Omental fat pad (tissue), 4 donors: ENCODE results near the gene CREB3L1. TPM values are rescaled to one million over a fixed set of nuclear protein-coding genes. Genes with fewer than 3 reads are reported as not detected.

Experiments used
- ATAC-seq: fragments of 150-250 bp; one replicate; pipeline ENCODE4 v1.9.1; 2016; ENCODE audit warnings: mild to moderate bottlenecking, moderate library complexity; ENCODE audit not compliant: low FRiP score
- DNase-seq: peaks from one replicate; pipeline ENCODE4 v3.0.0-alpha.2; 2019; ENCODE audit warnings: low spot score
- total RNA-seq, 4 donors: library from RNA; depleted of rRNA; stranded (reverse); fragments of >200 nt; gene quantifications; one replicate each; pipeline ENCODE4 v1.1.0, GENCODE V29; 2016
- TF ChIP-seq, protein P1 (sequence below), 3 donors: fragments of 450-650 bp; IDR thresholded peaks; one replicate each; pipeline ENCODE4 v1.5.1; 2016 to 2017; ENCODE audit warnings: antibody characterized with exemption in 3 of 3, mild to moderate bottlenecking in 3 of 3, moderate library complexity in 2 of 3

Gene CREB3L1
- total RNA-seq, 4 donors from 2014 or later: 0.94 to 8.7 (median 2.8) TPM

DNA sequence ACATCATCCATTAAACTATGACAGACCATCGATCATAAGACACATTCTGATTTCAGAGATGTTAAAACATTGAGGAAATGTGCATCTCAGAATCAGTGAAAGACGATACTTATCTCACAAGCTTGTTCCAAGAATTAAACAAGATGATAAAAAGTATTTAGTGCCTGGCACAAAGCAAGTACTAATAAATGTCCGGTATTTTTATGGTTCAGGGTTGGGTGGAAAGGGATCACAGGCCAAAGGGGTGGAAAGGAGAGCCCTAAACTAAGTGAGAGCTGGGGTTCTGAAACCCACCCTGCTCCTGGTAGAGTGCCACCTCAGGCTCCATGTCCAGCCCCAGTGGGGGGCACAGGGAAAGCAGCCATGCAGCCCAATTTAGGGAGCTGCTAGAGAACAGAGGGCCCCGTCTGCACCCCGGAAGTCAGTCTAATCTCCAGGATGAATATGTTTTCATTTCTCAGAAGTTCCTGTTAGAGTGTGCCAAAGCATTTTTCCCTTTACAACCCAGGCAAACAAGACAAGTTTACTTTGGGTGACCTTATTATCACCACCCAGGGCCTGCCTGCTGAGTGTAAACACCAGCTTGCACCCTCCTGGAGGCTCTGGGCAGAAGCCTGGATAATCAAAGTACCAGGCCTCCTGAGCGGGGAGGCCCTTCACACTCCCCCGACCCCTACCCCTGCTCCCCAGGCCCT lies 3.8 kb upstream of the CREB3L1 start:
- no peak for DNase-seq
- ATAC-seq: no peak
- TF ChIP-seq, protein P1, sequence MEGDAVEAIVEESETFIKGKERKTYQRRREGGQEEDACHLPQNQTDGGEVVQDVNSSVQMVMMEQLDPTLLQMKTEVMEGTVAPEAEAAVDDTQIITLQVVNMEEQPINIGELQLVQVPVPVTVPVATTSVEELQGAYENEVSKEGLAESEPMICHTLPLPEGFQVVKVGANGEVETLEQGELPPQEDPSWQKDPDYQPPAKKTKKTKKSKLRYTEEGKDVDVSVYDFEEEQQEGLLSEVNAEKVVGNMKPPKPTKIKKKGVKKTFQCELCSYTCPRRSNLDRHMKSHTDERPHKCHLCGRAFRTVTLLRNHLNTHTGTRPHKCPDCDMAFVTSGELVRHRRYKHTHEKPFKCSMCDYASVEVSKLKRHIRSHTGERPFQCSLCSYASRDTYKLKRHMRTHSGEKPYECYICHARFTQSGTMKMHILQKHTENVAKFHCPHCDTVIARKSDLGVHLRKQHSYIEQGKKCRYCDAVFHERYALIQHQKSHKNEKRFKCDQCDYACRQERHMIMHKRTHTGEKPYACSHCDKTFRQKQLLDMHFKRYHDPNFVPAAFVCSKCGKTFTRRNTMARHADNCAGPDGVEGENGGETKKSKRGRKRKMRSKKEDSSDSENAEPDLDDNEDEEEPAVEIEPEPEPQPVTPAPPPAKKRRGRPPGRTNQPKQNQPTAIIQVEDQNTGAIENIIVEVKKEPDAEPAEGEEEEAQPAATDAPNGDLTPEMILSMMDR (IDR thresholded peaks at IDR 0.05): no peak

DNA sequence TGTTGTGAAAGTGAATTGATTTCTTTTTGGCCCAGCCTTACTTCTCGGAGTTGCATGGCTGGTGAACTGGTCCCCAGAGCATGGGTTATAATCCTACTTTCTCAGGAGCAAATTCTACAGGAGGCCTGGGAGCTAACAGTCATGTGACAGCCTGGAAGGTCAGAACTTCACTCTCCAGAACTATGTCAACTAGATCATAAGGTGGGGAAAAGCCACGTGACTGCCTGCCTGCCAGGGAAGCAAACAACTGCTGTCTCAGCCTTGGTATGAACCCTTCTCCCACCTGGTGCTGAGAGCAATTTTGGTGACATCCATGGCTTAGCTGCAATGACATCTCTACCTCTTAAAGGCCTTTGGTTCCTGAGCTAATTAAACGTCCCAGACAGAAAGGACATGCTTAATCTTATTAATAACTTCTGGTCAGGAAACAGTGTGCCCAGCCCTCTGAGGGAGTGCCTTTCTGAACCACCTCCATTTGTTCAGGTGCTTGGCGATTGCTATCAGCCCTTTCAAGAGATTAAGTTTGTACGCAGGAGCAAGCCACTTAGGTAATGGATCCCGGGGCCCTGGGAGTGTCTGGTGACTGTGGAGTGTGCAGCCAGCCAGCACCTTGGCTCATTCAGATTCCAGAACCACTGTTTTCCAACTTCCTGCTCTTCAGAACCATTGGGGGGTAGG lies 1.4 kb upstream of the CREB3L1 start:
- TF ChIP-seq, protein P1 (IDR thresholded peaks at IDR 0.05): no peak
- ATAC-seq (no peak), DNase-seq (no peak)

DNA sequence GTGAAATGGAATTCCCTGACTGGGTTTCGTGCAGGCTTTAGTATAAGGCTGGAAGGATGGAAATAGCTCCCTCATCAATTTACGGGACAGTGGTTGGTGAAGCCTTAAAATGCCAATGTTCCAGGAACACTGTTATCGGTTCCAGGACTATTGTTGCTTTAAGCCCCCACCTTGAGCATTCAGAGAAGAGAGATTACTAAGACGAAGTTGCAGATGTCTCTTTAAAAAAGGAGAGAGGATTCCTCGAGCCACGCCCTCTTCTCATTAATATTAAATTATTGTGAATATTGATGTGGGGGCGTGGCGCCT lies 195 bp upstream of the CREB3L1 start:
- no peak for DNase-seq
- TF ChIP-seq, protein P1 (IDR thresholded peaks at IDR 0.05): no peak

DNA sequence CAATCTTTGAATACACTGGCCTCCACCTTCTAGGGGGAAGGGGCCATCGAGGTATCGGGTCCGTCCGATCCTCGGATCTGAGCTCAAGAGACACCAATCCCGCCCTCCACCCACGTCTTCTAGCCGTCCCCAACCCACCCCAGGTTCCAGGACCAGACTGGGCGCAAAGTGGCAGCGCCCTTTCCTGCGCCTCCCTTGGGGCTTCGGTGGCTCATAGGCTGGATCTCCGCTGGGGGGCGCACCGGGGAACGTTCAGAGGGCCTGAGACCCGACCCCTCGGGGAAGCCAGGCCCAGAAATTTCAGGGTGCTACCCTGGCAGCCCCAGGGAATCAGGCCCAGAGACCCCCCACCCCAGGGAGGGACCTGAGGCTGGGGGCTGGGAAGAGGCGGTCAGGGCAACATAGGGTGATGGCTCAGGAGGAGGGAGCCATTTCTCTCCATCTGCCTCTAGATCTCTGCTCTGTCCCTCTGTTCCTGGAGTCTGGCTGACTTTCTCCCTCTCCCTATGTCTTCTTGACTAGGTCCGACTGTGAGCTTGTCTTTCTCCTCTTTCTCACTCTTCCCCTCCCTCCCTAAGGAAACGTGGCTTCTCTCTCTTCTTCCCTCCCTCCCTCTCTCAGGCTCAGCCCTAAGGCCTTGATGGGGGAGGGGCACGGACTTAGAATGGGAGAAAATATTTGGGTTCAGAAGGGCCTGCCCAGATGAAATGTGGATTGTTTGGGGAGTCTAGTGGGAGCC lies 1.1 kb downstream of the CREB3L1 start:
- TF ChIP-seq, protein P1 (IDR thresholded peaks at IDR 0.05): no peak
- DNase-seq (no peak), ATAC-seq (no peak)

More for the DNA sequence above, 195 bp upstream of the CREB3L1 start:
- no peak for ATAC-seq

DNA sequence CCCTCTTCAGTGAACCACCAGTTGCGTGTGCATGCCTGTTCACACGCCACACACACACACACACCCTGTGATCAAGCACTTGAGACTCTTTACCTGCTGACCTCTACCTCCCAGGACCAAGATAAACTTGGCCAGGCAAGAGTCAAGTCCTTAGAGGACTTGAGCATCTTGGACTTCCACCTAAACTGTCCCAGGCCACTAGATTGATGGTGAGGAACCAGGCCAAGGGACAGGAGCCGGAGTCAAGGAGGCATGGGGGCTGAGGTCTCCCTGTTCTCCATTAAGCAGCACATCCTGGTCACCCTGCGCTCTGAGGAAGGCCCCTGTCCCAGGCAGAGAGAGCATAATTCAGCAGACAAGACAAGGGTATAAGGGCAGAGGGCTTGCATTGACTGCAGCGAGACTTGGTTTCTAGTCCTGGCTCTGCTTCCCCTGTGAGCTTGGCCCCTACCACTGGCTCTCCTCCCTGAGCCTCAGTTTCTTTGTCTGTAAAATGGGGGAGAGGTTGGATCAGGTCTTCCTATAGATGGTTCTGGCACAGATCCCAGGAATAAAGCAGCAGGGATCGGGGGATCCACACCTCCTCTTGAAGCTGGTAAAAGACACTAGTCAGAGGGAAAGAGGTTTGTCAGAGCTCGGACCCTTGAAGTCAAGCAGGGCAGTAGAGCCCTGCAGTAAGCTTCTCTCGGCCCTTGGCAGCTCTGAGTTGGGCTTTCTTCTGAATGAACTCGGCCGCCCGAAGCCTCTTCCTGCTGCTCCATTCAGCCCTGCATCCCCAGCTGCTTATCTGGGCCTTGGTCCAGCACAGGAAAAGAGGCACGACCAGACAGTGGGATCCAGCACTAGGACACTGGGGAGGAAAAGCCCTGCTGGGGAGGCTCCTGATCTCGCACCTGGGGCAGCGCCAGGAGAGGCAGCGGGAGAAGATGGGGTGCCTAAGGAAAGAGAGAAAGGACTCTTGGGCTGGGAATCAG lies 2.0 kb downstream of the CREB3L1 start:
- TF ChIP-seq, protein P1 (IDR thresholded peaks at IDR 0.05): no peak
- ATAC-seq (no peak), DNase-seq (no peak)

DNA sequence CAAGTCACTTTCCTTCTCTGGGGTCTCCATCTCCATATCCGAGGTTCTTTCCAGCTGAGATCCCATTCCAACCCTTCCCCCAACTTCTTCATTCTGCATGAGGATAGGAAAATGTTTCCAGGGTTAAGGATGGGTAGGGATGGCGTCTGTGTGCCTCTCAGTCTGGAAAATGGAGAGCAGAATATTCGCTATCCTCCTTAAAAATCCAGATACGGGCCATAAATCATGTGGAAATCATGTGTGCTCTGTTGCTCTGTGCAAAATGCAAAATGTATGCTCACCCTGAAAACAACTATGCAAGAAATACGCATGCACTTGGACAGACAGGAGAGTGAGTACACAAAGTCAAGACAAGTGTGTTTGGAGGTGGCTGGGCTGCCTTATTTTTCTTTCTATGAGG lies 3.2 kb downstream of the CREB3L1 start:
- TF ChIP-seq, protein P1 (IDR thresholded peaks at IDR 0.05): no peak
- no peak for DNase-seq
- ATAC-seq: no peak
